Measurements from ENCODE around the gene C17orf113.

The C17orf113 gene

DNA sequence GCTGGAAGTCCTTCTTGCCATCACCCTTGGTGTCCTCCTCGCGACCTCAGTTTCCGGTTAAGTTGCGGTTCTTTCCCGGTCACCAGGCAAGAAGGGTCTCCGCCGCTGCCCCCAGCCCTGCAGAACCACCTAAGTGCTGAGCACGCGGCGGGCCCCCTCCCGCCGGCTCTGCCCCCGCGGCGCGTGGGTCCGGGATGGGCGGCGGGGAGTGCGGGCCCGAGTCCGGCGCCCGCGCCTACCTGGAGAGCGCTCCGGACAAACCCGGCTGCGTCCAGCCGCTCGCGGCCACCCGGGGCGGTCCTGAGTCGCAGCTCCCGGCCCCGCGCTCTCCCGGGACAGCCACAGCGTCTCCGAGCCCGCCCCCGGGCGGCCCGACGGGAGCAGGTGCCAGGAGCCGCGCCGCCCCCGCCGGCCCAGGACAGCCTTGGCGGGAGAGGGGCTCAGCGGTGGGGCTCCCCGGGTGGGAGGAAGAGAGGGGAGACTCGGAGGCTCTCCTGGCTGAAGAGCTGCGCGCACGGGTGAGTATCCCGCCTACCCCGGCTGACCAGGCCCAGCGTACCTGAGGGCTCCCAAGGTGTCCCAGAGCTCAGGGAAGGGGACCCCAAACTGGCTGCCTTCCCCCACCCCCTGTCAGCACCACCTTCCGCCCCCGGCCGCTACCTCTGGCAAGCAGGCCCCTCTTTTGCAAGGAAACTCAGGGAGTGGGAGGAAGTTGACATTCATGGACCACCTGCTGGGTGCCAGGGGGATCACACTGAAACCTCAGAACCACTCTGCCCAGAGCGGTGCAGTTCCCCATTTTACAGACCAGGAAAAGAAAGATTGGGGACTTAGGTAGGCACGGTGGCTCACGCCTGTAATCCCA is 22.2 kb upstream of the C17orf113 start:
- no peak for DNase-seq (ENCODE audit: low read depth)

DNA sequence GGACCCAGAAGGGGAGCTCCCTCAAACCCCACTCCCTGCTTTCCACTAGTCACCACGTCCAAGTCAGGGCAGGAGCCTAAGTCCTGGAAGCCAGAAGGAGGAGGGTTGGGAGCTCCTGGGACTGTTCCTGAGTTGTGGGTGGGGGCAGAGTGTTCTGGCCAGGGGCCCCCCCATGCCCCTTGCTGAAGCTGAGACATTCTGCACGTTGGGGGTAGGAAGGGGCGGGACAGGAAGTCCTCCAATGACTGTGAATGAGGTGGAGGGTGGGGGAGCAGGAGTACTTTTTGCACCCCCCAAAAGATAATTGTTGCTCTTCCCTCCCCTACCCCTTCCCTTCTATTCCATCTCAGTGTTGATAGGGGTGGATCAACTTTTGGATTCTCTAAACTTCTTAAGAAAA is 21.4 kb upstream of the C17orf113 start:
- DNase-seq (ENCODE audit: low read depth) = no peak

DNA sequence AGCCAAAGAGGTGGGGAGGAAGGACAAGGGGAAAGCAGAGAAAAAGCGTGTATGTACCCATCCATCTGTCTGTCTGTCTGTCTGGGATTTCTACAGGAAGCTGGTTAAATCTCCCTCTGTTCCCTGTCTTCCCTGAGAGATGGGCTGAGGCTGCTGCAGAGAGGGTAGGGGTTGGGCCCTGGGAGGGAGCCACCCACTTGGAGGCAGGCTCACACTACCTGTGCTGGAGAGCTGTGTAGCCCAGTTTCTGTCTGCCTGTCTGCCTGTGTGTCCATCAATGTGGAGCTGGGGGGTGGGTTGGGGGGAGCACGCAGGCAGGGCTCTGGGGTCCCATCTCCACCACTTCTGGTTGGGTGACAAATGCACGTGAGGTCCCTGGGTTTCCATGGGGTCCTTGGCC is 18.6 kb upstream of the C17orf113 start:
- DNase-seq (ENCODE audit: low read depth) = no peak

GRCh38 chr17:42067371-42068091 is 17.1 kb upstream of the C17orf113 start:
- DNase-seq (ENCODE audit: low read depth) = peak; percentile 44

- DNase-seq (ENCODE audit: low read depth) = no peak
Measured at GRCh38 chr17:42065201-42065600, 14.8 kb upstream of the C17orf113 start.

GRCh38 chr17:42062681-42063080 is 12.3 kb upstream of the C17orf113 start:
- no peak for DNase-seq (ENCODE audit: low read depth)

- no peak for DNase-seq (ENCODE audit: low read depth)
Measured at GRCh38 chr17:42061646-42062487, 11.5 kb upstream of the C17orf113 start.

- DNase-seq (ENCODE audit: low read depth) = no peak
Measured at GRCh38 chr17:42060231-42060630, 9.8 kb upstream of the C17orf113 start.

DNA sequence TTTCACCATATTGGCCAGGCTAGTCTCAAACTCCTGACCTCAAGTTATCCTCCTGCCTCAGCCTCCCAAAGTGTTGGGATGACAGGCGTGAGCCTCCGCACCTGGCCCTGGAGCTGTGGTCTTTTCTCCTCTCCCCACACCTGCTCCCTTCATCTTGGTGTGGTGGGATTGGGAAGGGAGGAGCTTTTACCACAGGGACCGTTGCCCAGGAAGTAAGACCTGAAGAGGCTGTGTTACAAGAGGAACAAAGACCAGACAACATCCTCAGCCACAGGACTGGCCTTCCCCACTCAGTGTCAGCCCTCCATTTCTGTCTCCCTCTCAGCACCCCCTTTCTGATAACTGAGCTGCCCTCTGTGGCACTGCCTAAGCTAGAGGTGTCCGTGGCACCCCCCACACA is 9.4 kb upstream of the C17orf113 start:
- no peak for DNase-seq (ENCODE audit: low read depth)

- no peak for DNase-seq (ENCODE audit: low read depth)
Measured at GRCh38 chr17:42058063-42058462, 7.7 kb upstream of the C17orf113 start.

DNA sequence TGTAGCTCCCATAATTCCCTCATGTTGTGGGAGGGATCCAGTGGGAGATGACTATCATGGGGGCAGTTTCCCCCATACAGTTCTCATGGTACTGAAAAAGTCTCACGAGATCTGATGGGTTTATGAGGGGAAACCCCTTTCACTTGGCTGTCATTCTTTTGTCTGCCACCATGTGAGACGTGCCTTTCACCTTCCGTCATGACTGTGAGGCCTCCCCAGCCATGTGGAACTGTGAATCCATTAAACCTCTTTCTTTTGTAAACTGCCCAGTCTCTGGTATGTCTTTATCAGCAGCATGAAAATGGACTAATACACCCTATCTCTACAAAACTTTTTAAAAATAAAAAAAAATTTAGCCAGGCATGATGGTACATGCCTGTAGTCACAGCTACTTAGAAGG is 6.2 kb upstream of the C17orf113 start:
- DNase-seq (ENCODE audit: low read depth) = no peak

DNA sequence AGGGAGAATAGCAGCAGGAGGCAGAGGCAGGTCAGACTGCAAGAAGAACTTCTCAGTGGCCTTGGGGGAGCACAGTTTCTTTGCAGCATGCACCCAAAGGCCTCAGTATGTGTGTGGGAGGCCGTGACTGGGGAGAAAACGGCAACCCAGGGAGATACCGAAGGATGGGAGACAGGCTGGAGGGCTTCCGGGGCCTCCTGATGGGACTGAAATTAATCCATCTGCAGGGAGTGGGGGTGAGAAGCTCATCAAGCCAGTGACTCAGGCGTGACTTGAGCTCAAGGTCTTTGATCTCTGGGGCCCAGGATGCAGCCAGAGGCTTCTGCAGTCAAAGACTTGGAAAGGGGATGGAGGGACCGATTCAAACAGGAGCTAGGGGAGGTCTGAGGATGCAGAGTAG is 5.1 kb upstream of the C17orf113 start:
- DNase-seq (ENCODE audit: low read depth) = no peak

GRCh38 chr17:42055027-42055426 is 4.6 kb upstream of the C17orf113 start:
- no peak for DNase-seq (ENCODE audit: low read depth)

- no peak for DNase-seq (ENCODE audit: low read depth)
Measured at GRCh38 chr17:42053731-42054500, 3.5 kb upstream of the C17orf113 start.

- DNase-seq (ENCODE audit: low read depth) = no peak
Measured at GRCh38 chr17:42052346-42052877, 2.0 kb upstream of the C17orf113 start.

DNA sequence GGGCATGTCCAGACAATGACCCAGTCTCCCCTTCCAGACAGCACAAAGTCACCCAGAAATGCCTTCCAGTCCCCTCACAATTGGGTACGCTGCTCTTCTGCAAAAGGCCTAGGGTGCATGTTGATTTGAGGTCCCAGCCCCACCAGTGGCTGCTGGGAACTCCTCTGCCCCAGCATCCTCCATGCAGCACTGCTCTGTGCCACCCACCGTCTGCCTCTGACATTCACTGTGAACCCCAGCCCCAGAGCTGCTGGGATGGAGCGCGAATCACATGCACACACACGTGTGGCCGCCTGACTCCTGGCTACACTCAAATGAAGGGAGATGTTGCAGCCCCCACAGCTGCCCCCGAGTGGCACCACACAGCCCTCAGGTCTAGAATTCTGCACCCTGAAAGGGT is 1.2 kb upstream of the C17orf113 start:
- no peak for DNase-seq (ENCODE audit: low read depth)

DNA sequence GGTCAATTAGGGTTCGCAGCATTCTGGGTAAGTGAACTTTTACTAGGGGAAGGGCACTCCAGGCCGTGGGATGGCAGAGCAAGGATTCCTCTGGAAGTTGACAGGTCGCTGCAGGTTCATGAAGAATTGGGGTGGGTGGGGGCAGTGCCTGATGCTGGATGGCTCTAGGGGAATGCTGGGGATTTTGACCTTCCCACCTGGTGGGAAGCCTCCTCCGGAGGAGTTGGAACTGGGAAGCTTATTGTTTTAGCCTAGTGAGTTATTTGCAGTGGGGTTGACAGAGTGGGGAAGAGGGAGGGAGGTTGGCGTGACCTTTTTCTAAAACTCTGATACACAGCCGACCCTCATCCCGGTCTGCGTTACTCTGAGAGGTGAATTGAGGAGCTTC is 606 bp upstream of the C17orf113 start:
- no peak for DNase-seq (ENCODE audit: low read depth)

GRCh38 chr17:42049834-42050392 is 488 bp downstream of the C17orf113 start:
- DNase-seq (ENCODE audit: low read depth) = no peak

- no peak for DNase-seq (ENCODE audit: low read depth)
Measured at GRCh38 chr17:42047343-42047742, 3.1 kb downstream of the C17orf113 start.

- no peak for DNase-seq (ENCODE audit: low read depth)
Measured at GRCh38 chr17:42045719-42046118, 4.7 kb downstream of the C17orf113 start.
